GM12878 (cell line): Measurements from ENCODE around the gene ACE. TPM values are rescaled to one million over a fixed set of nuclear protein-coding genes. Genes with fewer than 3 reads are reported as not detected.
A peak's percentile ranks its signal among the peaks of the same experiment; 100 is the strongest.

ENCODE experiments used
- ATAC-seq: fragments of 200-7000 bp; cut with Tn5 transposase; 3 replicates; pipeline ENCODE4 v1.9.1; 2020; ENCODE audit warnings: mild to moderate bottlenecking, moderate library complexity
- BruUV-seq: library from RNA; stranded (reverse); fragments of 400-500 nt; replicated peaks from 2 replicates; lab custom pipeline; 2021; lab: Mats Ljungman, UMichigan
- CTCF ChIA-PET: fragments of 300-600 bp; sonication (Branson Sonifier 250); formaldehyde crosslinking; extraction: SDS; loops from one replicate; lab custom pipeline; 2021; ENCODE audit warnings: inconsistent platforms; lab: Yijun Ruan, JAX
- POLR2A ChIA-PET: fragments of 350-600 bp; formaldehyde crosslinking; extraction: SDS; loops from one replicate; lab custom pipeline; 2021; ENCODE audit warnings: inconsistent platforms; lab: Charles Lee
- RAD21 ChIA-PET: fragments of 300-600 bp; sonication (Branson Sonifier 250); formaldehyde crosslinking; loops from one replicate; lab custom pipeline; 2023; ENCODE audit warnings: antibody characterized with exemption; ENCODE audit not compliant: unreplicated experiment; lab: Charles Lee
- SMC1A ChIA-PET: fragments of 300-600 bp; sonication (Branson Sonifier 250); formaldehyde crosslinking; loops from one replicate; lab custom pipeline; 2023; ENCODE audit not compliant: unreplicated experiment, uncharacterized antibody; lab: Charles Lee
- DNase-seq: peaks from one replicate; pipeline ENCODE4 v3.0.0-alpha.2; 2011; ENCODE audit warnings: low read depth, low spot score
- FAIRE-seq: peaks from 3 replicates; lab custom pipeline; 2011; peaks lifted over from hg19 to GRCh38; lab: Jason Lieb, UNC
- H2AFZ ChIP-seq: 2 replicates; pipeline ENCODE4 v1.6.0; 2011; ENCODE audit warnings: low read depth, low read length, control low read depth; ENCODE audit not compliant: control insufficient read depth
- H3K27ac ChIP-seq: 2 replicates; pipeline ENCODE4 v1.5.1; 2011; ENCODE audit warnings: control low read depth; ENCODE audit not compliant: control insufficient read depth, insufficient read depth
- H3K27me3 ChIP-seq, 2 experiments: replicated peaks in 1 of 2; 2 replicates each; pipeline versions ENCODE4 v1.6.0 to v1.6.1; 2011; ENCODE audit warnings: low read length in 1 of 2; ENCODE audit not compliant: control insufficient read depth in 2 of 2, insufficient read depth in 2 of 2
- H3K36me3 ChIP-seq, 2 experiments: 2 replicates each; pipeline ENCODE4 v1.5.1; 2011; ENCODE audit warnings: low read length in 1 of 2; ENCODE audit not compliant: control insufficient read depth in 2 of 2, insufficient read depth in 2 of 2
- H3K4me1 ChIP-seq: 2 replicates; pipeline ENCODE4 v1.6.1; 2011; ENCODE audit warnings: mild to moderate bottlenecking, low read length, moderate library complexity, mixed read lengths; ENCODE audit not compliant: control insufficient read depth, insufficient read depth
- H3K4me2 ChIP-seq: 2 replicates; pipeline ENCODE4 v1.6.0; 2011; ENCODE audit warnings: control low read depth; ENCODE audit not compliant: control insufficient read depth, insufficient read depth
- H3K4me3 ChIP-seq: fragments of 200-600 bp; sonication (generic); 2 replicates; pipeline ENCODE4 v1.5.1; 2016
- H3K79me2 ChIP-seq: 2 replicates; pipeline ENCODE4 v1.6.0; 2011; ENCODE audit warnings: low read length; ENCODE audit not compliant: control insufficient read depth, insufficient read depth
- H3K9ac ChIP-seq: 2 replicates; pipeline ENCODE4 v1.8.0; 2011; ENCODE audit warnings: low read length, control low read depth, mixed read lengths; ENCODE audit not compliant: control insufficient read depth, insufficient read depth
- H3K9me3 ChIP-seq: replicated peaks from 3 replicates; pipeline ENCODE4 v1.5.1; 2011; ENCODE audit warnings: mild to moderate bottlenecking, low read length; ENCODE audit not compliant: control insufficient read depth, insufficient read depth
- H4K20me1 ChIP-seq: 2 replicates; pipeline ENCODE4 v1.6.0; 2011; ENCODE audit not compliant: control insufficient read depth, insufficient read depth
- ATF2 ChIP-seq: IDR thresholded peaks from 2 replicates; pipeline ENCODE4 v1.6.1; 2012; ENCODE audit warnings: low read length, inconsistent platforms
- FOXM1 ChIP-seq: IDR thresholded peaks from 2 replicates; pipeline ENCODE4 v1.6.1; 2012; ENCODE audit warnings: low read depth, mild to moderate bottlenecking, inconsistent platforms, low read length, moderate library complexity
- GABPA ChIP-seq: IDR thresholded peaks from 2 replicates; pipeline ENCODE4 v1.6.1; 2014; ENCODE audit warnings: antibody characterized with exemption, low read depth, mild to moderate bottlenecking, inconsistent platforms
- HDAC2 ChIP-seq: fragments of 200-600 bp; sonication (generic); IDR thresholded peaks from 2 replicates; pipeline ENCODE4 v1.6.1; 2017
- HDAC6 ChIP-seq: fragments of 200-600 bp; sonication (generic); IDR thresholded peaks from one replicate; pipeline ENCODE4 v1.8.0; 2017; ENCODE audit warnings: antibody characterized with exemption; ENCODE audit not compliant: unreplicated experiment
- POU2F2 ChIP-seq: IDR thresholded peaks from 3 replicates; pipeline ENCODE4 v1.6.1; 2011; ENCODE audit warnings: low read depth, mild to moderate bottlenecking, low read length, borderline replicate concordance
- RELB ChIP-seq: fragments of 450-650 bp; IDR thresholded peaks from 2 replicates; pipeline ENCODE4 v1.6.1; 2017; ENCODE audit warnings: low read depth, mild to moderate bottlenecking, moderate library complexity
- ZBTB40 ChIP-seq: fragments of 450-650 bp; IDR thresholded peaks from 2 replicates; pipeline ENCODE4 v1.6.1; 2016; ENCODE audit warnings: mild to moderate bottlenecking, moderate library complexity, borderline replicate concordance
- WGBS: methylation state at CpG from one replicate; pipeline ENCODE4 v1.1.6; 2016; ENCODE audit warnings: low lambda C conversion rate; ENCODE audit not compliant: insufficient replicate concordance, insufficient coverage; ENCODE audit errors: missing lambda C conversion rate; 5-methylcytosine and 5-hydroxymethylcytosine counted together
- in situ Hi-C: fragments of 300-500 bp; cut with MboI; formaldehyde crosslinking; loops from 9 replicates; pipeline ENCODE4 v1.14.3; 2018; ENCODE audit warnings: mixed read lengths
- intact Hi-C: fragments of 100-400 bp; cut with micrococcal nuclease; formaldehyde crosslinking; loops from one replicate; pipeline ENCODE4 v1.14.2; 2022; ENCODE audit not compliant: unreplicated experiment
- polyA plus RNA-seq, 11 experiments: library from polyadenylated mRNA; depleted of rRNA in 4 of 11; unstranded in 6 of 11; stranded (reverse) in 5 of 11; fragments of >200 nt; fragmentation: Nextera tagmentation in 4 of 11; fragmentation: Illumina TruSeq in 1 of 11; extraction: Ambion mirVana in 4 of 11; extraction: Trizol in 1 of 11; gene quantifications; 1 replicate in 1 of 11; 2 replicates in 10 of 11; pipeline versions ENCODE4 v1.2.1 to v1.2.3, GENCODE V29; 2011 to 2016; ENCODE audit warnings: inconsistent platforms in 2 of 11, missing spikeins in 2 of 11, low read depth in 1 of 11
- total RNA-seq, 4 experiments: library from RNA; depleted of rRNA in 3 of 4; stranded (reverse); fragments of >200 nt in 3 of 4; fragmentation: Illumina TruSeq in 1 of 4; extraction: Trizol in 1 of 4; gene quantifications; 2 replicates each; pipeline versions ENCODE4 v1.2.1 to v1.2.3, GENCODE V29; 2013 to 2021
- TF ChIP-seq, protein P1 (sequence below): fragments of 450-650 bp; IDR thresholded peaks from 2 replicates; pipeline ENCODE4 v1.6.1; 2017; ENCODE audit warnings: mild to moderate bottlenecking

The ACE gene
- total and polyA plus RNA-seq, 10 of the 15 experiments (the other 5 are each of a cell fraction or from before 2014, with no cell fraction given) = 0.46 TPM; not detected in 9

GRCh38 chr17:63445065-63445464 is 31.8 kb upstream of the ACE start:
- H4K20me1 ChIP-seq = no peaks in the 10 kb centered on the region
- SMC1A ChIA-PET = interaction anchor here (0.8 to 4.2 kb wide), 4 partner anchors 20 to 167 kb away, joined by 3 to 14 read pairs (median 4); no protein-coding TSS in a partner anchor
- RAD21 ChIA-PET = interaction anchor here (2.4 to 3.3 kb wide), 2 partner anchors 19 to 34 kb away, joined by 7 to 19 read pairs; no protein-coding TSS in a partner anchor
- no peak for FAIRE-seq
- ATAC-seq = no peak
- WGBS = 70% methylated on average over 6 of the region's 7 CpGs
- H2AFZ ChIP-seq = no peak overlapping the region
- intact Hi-C loops (no loop called here), in situ Hi-C loops (loop anchor here (25.0 kb wide), 1 partner anchor 392 kb away; the partner anchor contains the start of genes FTSJ3, PSMC5 and SMARCD2)
- TF ChIP-seq POU2F2 = no peak
- no peak for TF ChIP-seq FOXM1
- no peak for TF ChIP-seq GABPA
- TF ChIP-seq HDAC2 = no peak
- TF ChIP-seq ZBTB40 = no peak
- TF ChIP-seq RELB = no peak
- no peak for TF ChIP-seq ATF2
- TF ChIP-seq, protein P1, sequence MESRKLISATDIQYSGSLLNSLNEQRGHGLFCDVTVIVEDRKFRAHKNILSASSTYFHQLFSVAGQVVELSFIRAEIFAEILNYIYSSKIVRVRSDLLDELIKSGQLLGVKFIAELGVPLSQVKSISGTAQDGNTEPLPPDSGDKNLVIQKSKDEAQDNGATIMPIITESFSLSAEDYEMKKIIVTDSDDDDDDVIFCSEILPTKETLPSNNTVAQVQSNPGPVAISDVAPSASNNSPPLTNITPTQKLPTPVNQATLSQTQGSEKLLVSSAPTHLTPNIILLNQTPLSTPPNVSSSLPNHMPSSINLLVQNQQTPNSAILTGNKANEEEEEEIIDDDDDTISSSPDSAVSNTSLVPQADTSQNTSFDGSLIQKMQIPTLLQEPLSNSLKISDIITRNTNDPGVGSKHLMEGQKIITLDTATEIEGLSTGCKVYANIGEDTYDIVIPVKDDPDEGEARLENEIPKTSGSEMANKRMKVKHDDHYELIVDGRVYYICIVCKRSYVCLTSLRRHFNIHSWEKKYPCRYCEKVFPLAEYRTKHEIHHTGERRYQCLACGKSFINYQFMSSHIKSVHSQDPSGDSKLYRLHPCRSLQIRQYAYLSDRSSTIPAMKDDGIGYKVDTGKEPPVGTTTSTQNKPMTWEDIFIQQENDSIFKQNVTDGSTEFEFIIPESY = no peak
- no peak for TF ChIP-seq HDAC6
- no peaks in the 10 kb centered on the region for H3K9me3 ChIP-seq
- POLR2A ChIA-PET = interaction anchor here (0.6 to 2.0 kb wide), 2 partner anchors 106 to 372 kb away, joined by 4 to 7 read pairs; partner anchors contain the start of gene DCAF7
- no peak overlapping the region for H3K9ac ChIP-seq
- H3K79me2 ChIP-seq = no peaks in the 10 kb centered on the region
- CTCF ChIA-PET = interaction anchor here (0.7 to 7.7 kb wide), 8 partner anchors 10 to 172 kb away, joined by 3 to 43 read pairs (median 4); no protein-coding TSS in a partner anchor
- BruUV-seq = no TSS peak
- no peak overlapping the region for H3K27ac ChIP-seq
- DNase-seq = no peak
- H3K36me3 ChIP-seq = no peaks in the 10 kb centered on the region
- peak overlapping the region; percentile 95; the same call in 1 of the 2 replicates for H3K4me2 ChIP-seq
- H3K4me1 ChIP-seq = peaks cover 14% of the 10 kb centered on the region
- H3K4me3 ChIP-seq = no peak overlapping the region
- H3K27me3 ChIP-seq = no peaks in the 10 kb centered on the region
